Lower leg skin (tissue), 4 donors: ENCODE data around the gene UPP1. TPM values are rescaled to one million over a fixed set of nuclear protein-coding genes. Genes with fewer than 3 reads are reported as not detected.

Experiments used
- DNase-seq, 2 donors: peaks; one replicate each; pipeline ENCODE4 v3.0.0-alpha.2; 2019; ENCODE audit warnings: low spot score in 2 of 2
- H3K4me3 ChIP-seq: fragments of 200-600 bp; sonication (generic); 2 replicates; pipeline ENCODE4 v1.5.1; 2017; ENCODE audit warnings: mild to moderate bottlenecking, low read depth; ENCODE audit not compliant: poor library complexity, severe bottlenecking
- POLR2A ChIP-seq, 2 donors: fragments of 450-650 bp; IDR thresholded peaks; one replicate each; pipeline ENCODE4 v1.6.1; 2016 to 2017; ENCODE audit warnings: antibody characterized with exemption in 2 of 2, mild to moderate bottlenecking in 1 of 2, moderate library complexity in 1 of 2
- WGBS, 2 donors: methylation state at CpG; one replicate each; pipeline ENCODE4 v1.1.5; 2018; 5-methylcytosine and 5-hydroxymethylcytosine counted together
- intact Hi-C: fragments of 100-400 bp; cut with DNase I; formaldehyde crosslinking; loops from one replicate; pipeline ENCODE4 v1.15.0; 2023; ENCODE audit warnings: low total_unique reads
- total RNA-seq, 4 donors: library from RNA; depleted of rRNA; stranded (reverse); fragments of >200 nt; gene quantifications; one replicate each; pipeline ENCODE4 v1.1.0, GENCODE V29; 2016
- TF ChIP-seq, protein P1 (sequence below), 3 donors: fragments of 450-650 bp; IDR thresholded peaks; one replicate each; pipeline ENCODE4 v1.5.1; 2016; ENCODE audit warnings: antibody characterized with exemption in 3 of 3, mild to moderate bottlenecking in 3 of 3, moderate library complexity in 2 of 3

UPP1 gene
- total RNA-seq, 4 donors from 2014 or later: 3.9 to 9.4 (median 5.9) TPM

DNA sequence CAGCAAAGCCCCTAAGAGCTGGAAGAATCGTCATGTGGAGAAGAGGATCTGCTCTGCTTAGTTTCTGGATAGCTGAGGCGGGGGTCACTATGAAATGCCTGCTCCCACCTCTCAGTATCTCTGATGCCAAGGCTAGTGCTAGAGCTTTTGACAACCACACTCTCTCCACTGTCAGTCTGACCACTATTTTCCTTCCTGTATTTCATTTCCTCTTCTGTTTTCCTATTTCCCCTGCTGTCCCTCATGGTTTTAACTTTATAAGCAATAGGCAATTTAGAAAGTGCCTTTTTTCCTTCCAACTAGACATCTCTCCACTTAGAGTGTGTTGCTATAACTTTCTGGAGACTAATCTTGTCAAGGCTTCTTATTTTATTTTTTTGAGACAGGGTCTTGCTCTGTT, 30.1 kb upstream of the UPP1 start:
- no peak for DNase-seq
- no peak for TF ChIP-seq POLR2A (IDR thresholded peaks at IDR 0.05)
- TF ChIP-seq, protein P1, sequence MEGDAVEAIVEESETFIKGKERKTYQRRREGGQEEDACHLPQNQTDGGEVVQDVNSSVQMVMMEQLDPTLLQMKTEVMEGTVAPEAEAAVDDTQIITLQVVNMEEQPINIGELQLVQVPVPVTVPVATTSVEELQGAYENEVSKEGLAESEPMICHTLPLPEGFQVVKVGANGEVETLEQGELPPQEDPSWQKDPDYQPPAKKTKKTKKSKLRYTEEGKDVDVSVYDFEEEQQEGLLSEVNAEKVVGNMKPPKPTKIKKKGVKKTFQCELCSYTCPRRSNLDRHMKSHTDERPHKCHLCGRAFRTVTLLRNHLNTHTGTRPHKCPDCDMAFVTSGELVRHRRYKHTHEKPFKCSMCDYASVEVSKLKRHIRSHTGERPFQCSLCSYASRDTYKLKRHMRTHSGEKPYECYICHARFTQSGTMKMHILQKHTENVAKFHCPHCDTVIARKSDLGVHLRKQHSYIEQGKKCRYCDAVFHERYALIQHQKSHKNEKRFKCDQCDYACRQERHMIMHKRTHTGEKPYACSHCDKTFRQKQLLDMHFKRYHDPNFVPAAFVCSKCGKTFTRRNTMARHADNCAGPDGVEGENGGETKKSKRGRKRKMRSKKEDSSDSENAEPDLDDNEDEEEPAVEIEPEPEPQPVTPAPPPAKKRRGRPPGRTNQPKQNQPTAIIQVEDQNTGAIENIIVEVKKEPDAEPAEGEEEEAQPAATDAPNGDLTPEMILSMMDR (IDR thresholded peaks at IDR 0.05): no peak
- H3K4me3 ChIP-seq: no peak overlapping the region
- intact Hi-C loops: no loop called here
- WGBS, 2 donors: 82 to 92% methylated on average over 2 of the region's 2 CpGs

DNA sequence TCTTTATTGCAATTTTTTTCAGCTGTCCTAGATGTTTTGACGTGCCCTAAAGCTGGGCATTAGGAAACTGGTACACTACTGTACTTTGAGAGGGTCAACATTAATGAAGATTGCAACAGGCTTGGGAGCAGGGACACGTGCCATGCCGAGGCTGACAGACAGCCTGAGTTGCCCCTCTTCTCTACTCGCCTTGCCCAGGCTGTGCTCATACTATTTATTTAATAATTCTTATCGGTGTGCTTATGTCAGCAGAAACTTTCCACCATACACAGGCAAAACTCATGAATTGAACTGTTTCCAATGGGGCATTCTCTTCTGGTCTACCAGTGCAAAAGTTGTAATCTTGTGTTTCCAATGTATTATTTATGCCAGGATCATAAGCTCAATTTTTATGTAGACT, 29.4 kb upstream of the UPP1 start:
- intact Hi-C loops: no loop called here
- H3K4me3 ChIP-seq: no peak overlapping the region
- WGBS, 2 donors: 91 to 95% methylated on average over 5 of the region's 5 CpGs
- no peak for DNase-seq
- no peak for TF ChIP-seq POLR2A (IDR thresholded peaks at IDR 0.05)
- TF ChIP-seq, protein P1 (IDR thresholded peaks at IDR 0.05): no peak

DNA sequence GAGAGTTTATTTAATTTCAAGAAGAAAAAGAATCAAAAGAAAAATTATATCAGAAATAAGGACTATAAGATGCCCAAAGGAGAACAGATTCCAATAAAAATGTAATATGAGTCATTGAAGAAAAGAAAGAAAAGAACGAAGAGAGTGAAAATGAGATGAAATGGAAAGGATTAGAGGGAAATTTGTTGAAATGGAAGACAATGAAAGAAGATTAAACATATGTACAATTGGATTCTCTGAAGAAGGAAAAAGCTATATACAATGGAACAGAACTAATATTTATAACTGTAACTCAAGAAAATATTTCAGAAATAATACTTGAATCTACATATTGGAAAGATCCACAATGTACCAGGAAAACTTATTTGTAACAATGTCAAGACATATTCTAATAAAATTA, 25.1 kb upstream of the UPP1 start:
- no peak for TF ChIP-seq POLR2A (IDR thresholded peaks at IDR 0.05)
- TF ChIP-seq, protein P1 (IDR thresholded peaks at IDR 0.05): no peak
- no peak for DNase-seq
- 76 to 86% methylated on average over 1 of the region's 1 CpG for WGBS, 2 donors
- no peak overlapping the region for H3K4me3 ChIP-seq
- intact Hi-C loops: no loop called here

DNA sequence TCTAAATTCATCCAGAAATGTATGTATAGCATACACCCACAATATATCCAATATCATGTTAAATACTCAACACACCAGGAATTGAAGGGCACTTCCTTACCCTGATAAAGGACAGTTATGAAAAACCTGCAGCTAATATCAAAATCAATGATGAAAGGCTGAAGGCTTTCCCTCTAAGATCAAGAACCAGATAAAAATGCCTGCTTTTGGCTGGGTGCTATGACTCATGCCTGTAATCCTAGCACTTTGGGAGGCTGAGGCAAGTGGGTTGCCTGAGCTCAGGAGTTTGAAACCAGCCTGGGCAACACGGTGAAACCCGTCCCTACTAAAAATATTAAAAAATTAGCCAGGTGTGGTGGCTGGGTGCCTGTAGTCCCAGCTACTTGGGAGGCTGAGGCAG, 21.6 kb upstream of the UPP1 start:
- intact Hi-C loops: no loop called here
- no peak overlapping the region for H3K4me3 ChIP-seq
- TF ChIP-seq, protein P1 (IDR thresholded peaks at IDR 0.05): no peak
- no peak for TF ChIP-seq POLR2A (IDR thresholded peaks at IDR 0.05)
- no peak for DNase-seq
- 67 to 79% methylated on average over 2 of the region's 2 CpGs for WGBS, 2 donors

DNA sequence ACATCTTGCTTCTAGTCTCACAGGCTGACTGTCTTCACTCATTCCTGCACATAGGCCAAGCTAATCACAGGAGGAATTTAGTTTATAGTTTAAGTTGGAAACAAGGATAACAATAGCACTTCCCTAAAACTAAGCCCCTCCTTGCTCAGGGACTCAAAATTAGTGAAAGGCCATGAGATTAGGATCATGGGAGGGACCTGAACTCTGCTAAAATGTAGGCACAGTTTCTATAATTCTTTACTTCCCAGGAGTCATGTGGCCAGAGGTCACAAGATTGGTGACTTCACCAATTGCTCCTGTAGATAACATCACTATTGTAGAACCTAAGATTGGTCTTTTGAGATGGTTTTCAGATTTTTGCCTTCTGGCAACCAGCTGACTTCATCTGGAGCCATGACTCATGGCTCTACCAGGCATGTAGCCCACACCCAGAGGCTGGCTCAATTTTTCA, 14.8 kb upstream of the UPP1 start:
- TF ChIP-seq POLR2A (IDR thresholded peaks at IDR 0.05): no peak
- TF ChIP-seq, protein P1 (IDR thresholded peaks at IDR 0.05): no peak
- H3K4me3 ChIP-seq: no peak overlapping the region
- no peak for DNase-seq
- intact Hi-C loops: no loop called here

DNA sequence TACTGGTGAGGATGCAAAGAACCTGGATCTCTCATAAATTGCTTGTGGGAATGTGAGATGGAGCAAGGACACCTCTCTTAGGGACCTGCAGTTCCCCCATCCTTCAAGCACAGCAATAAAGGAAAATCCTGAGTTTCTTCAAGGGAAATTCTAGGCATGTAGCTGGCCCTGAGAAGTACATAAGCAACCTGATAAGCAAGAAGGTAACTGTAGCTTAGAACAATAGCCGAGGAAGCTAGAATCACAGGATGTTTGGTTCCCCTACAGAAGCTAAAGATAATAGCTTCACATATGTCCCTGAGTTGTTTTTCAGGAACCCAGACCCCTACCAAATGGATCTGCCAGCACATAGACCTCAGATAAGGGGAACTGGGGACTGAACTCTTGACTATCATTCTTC, 11.6 kb upstream of the UPP1 start:
- no peak for TF ChIP-seq POLR2A (IDR thresholded peaks at IDR 0.05)
- TF ChIP-seq, protein P1 (IDR thresholded peaks at IDR 0.05): no peak
- intact Hi-C loops: no loop called here
- WGBS, 2 donors: 81 to 82% methylated on average over 1 of the region's 1 CpG
- no peak for DNase-seq
- no peak overlapping the region for H3K4me3 ChIP-seq
